Central memory CD4-positive, alpha-beta T cell (primary cell): ENCODE data around the gene DOK3.

Experiments
- DNase-seq: peaks from one replicate; pipeline ENCODE4 v3.0.0; 2022

Gene DOK3

DNA sequence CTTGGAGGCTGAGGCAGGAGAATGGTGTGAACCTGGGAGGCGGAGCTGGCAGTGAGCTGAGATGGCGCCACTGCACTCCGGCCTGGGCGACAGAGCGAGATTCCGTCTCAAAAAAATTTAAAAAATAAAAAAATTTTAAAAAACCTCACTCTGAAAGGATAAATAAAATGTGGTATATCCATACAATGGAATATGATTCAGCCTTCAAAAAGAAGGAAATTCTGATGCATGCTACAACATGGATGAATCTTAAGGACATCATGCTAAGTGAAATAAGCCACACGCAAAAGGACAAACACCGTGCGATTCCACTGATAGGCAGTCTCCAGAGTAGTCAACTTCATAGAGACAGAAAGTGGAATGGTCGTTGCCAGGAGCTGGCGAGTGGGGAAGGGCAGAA, 44.6 kb downstream of the DOK3 start:
- no peak for DNase-seq

DNA sequence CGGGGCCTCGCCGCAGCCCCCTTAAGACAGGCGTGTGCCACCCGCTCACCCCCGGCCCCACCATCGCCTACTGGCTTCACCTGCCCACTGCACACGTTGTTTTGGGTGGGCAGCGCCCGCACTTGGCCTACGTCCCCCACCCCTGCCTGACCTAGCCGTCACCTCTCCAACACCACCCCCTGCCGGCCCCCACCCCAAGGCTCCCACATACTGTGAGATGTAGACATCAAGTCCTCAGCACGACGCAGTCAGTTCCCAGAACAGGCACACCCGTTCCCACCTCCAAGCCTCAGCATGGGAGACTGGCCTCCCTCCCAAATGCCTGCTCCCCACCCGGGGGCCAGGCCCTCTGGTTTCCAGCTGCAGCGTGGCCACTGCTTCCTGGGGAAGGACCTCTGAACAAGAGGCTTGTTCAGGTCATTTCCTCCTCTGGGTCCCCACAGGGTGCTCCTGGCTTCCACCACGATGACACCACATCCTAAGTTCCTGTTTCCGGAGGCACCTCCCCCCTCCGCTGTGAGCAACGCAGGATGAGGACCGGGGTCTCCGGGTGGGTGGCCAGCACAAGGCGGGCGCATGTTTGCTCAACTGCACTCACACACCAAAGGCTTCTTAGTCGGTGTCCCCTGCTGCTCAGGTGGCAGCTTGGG, 47.5 kb downstream of the DOK3 start:
- DNase-seq: no peak

GRCh38 chr5:177459819-177460628, 49.6 kb downstream of the DOK3 start:
- no peak for DNase-seq

GRCh38 chr5:177459357-177459756, 50.3 kb downstream of the DOK3 start:
- DNase-seq: no peak

DNA sequence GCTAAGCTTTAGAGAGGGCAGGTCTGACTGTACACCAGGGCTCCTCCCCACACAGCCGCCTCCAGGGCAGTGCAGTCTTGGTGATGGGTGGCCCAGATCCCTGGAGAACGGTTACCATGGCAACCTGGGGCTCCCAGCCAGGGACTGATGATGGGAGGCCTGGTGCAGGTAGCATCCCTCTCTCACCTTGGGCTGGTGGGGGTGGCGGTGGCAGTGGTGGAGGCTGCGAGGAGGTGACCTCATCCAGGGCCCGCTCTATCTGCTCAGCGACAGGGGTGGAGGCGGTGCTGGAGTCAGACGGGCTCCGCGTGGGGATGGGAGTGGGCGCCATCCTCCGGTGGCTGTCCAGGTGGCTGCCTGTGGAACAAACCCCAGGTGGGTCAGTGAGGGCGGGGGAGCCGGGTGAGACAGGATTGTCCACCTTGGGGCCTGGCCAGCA, 50.7 kb downstream of the DOK3 start:
- DNase-seq: no peak

GRCh38 chr5:177457852-177458681, 51.6 kb downstream of the DOK3 start:
- DNase-seq: no peak

GRCh38 chr5:177456976-177457851, 52.4 kb downstream of the DOK3 start:
- DNase-seq: peak; percentile 54

DNA sequence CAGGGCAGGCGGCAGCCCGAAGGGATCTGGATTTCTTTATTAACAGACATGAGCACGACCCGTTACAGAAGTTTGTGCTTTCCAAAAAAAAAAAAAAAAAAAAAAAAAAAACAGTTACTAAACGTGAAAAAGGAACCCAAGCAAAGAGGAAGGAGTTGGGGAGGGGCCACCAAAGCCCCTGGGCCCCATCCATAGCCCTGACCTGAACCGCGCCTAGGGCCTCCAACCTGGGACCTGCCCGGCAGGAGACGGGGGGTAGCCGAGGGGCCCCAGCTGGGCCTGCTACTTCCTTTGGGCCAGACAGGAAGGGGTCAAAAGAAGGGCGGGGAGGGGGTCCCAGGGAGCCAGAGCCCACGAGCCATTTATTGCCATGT, 53.0 kb downstream of the DOK3 start:
- DNase-seq: no peak

GRCh38 chr5:177455661-177456590, 53.7 kb downstream of the DOK3 start:
- DNase-seq: peak; percentile 81

GRCh38 chr5:177455036-177455660, 54.5 kb downstream of the DOK3 start:
- DNase-seq: peak; percentile 94

DNA sequence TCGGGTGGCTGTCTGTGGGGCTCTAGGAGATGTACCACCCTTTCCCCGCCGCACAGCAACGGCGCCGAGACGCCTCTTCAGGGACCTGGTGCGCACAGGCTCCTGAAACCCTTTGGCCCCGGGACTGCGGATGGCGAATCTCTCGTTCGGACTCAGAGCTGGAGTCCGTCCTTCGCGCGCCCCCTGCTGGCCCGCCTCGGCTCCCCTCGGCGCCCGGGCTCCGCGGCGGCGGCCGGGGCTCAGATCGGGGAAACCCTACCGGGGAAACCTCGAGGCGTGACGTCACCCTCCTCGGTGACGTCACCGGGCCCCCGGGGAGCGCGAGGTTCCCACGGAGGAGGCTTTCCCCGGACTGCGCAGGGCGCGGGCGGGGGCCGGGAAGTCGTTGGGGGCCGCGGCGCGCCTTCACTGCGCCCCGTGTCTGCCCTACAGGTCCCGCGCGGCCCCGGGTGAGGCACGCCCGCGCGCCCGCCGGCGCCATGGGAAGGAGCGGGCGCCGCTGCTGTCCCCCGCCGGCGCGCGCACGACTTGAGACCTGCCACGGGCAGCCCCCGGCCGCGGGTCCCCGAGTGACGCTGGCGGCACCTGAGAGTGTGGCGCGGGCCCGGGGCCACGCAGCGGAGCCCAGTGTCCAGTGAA, 55.1 kb downstream of the DOK3 start:
- peak; percentile 90 for DNase-seq

DNA sequence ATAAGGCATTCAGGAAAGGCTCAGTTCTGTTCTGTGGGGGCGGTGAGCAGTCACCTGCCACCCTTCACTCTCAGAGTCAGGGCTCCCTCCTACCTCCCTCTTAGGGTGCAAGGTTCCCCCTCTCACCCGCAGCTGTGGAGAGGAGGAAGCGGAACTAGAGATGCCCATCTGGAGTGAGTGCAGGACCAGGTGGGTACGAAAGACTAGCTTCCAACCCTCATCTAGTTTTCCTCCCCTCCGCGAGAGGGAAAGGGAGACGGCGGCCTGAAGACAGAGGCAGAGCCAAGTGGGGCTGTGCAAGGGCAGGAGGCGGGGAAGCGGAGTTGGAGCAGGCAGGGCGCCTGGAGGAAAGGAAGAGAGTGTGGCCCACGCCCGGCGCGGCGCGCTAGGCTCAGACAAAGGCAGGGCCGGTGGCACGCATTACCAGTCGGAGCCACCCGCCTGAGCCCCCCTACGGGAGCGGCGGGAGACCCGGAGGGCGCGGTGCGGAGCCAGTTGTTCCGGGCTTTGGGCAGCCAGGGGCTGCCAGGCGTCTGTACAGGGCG, 55.7 kb downstream of the DOK3 start:
- DNase-seq: no peak

GRCh38 chr5:177452688-177453638, 56.7 kb downstream of the DOK3 start:
- no peak for DNase-seq
